Central memory CD8-positive, alpha-beta T cell (primary cell): ENCODE data around the gene MACROD2.
A peak's percentile ranks its signal among the peaks of the same experiment; 100 is the strongest.
"Not testable (repeated sequence)": the region's sequence is repeated elsewhere in the genome, so short reads cannot be mapped to it uniquely, and the experiment has no call there.

Experiments used
- ATAC-seq: fragments of 150-1000 bp; cut with Tn5 transposase; replicated peaks from 2 replicates; pipeline ENCODE4 v1.10.0; 2022; ENCODE audit warnings: mild to moderate bottlenecking, moderate FRiP score, moderate number of reproducible peaks; ENCODE audit not compliant: poor library complexity, severe bottlenecking; ENCODE audit errors: extremely low read depth
- DNase-seq, 2 donors: peaks; one replicate each; pipeline ENCODE4 v3.0.0; 2021; ENCODE audit warnings: low spot score in 2 of 2
- H3K27ac Mint-ChIP-seq: one replicate; pipeline ENCODE4 v1.8.0; 2022; ENCODE audit warnings: low read depth, mild to moderate bottlenecking, moderate library complexity, mixed read lengths
- H3K27me3 Mint-ChIP-seq: one replicate; pipeline ENCODE4 v1.8.0; 2022; ENCODE audit warnings: mixed read lengths
- H3K36me3 Mint-ChIP-seq: one replicate; pipeline ENCODE4 v1.8.0; 2022; ENCODE audit warnings: mild to moderate bottlenecking, moderate library complexity, mixed read lengths; ENCODE audit not compliant: insufficient read depth
- H3K4me1 Mint-ChIP-seq: one replicate; pipeline ENCODE4 v1.8.0; 2022; ENCODE audit warnings: mixed read lengths
- H3K4me3 Mint-ChIP-seq: one replicate; pipeline ENCODE4 v1.8.0; 2022; ENCODE audit warnings: mild to moderate bottlenecking, moderate library complexity, mixed read lengths
- H3K9me3 Mint-ChIP-seq: one replicate; pipeline ENCODE4 v1.8.0; 2022; ENCODE audit warnings: mixed read lengths

Gene MACROD2

DNA sequence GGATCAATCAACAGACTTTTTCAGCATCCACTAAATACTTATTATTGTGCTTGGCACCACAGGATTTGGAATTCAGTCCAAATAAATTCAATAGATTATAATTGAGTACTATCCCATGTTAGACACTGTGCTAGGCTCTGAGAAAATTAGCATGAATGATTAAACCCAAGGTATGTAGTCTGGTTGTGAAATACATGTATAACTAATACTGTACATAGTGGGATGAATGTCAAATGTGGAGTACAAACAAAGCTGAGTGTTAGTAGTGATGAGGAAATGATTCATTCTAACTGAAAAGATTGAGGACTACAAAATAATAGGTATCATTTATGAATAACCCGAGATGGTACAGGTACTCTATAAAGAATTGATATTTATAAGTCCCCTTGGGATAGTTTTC, 454.0 kb downstream of the MACROD2 start:
- H3K27ac Mint-ChIP-seq = no peak overlapping the region
- ATAC-seq = no peak
- no peaks in the 10 kb centered on the region for H3K36me3 Mint-ChIP-seq
- peaks cover 41% of the 10 kb centered on the region for H3K9me3 Mint-ChIP-seq
- no peak for DNase-seq
- H3K27me3 Mint-ChIP-seq = no peaks in the 10 kb centered on the region
- no peak overlapping the region for H3K4me3 Mint-ChIP-seq
- H3K4me1 Mint-ChIP-seq = no peaks in the 10 kb centered on the region

DNA sequence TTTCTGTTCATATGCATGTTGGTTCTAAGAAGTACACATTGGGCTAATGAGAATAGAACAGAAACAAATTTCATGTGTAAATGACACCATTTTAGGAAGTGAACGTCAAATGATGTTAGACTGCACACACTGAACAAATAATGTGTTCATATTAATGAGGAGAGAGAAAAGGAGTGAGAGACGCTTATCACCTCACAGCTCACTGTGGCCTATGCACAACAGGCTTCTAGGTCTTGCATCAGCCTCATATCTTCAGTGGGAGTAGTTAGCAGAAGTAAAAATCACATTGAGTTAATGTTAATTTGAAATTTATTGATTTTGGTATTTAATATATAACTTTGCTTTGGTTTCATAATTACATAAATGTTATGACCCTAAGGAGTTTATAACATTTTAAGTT, 454.9 kb downstream of the MACROD2 start:
- Mint-ChIP-seq H3K4me3 (no peak overlapping the region), H3K27ac (no peak overlapping the region), H3K9me3 (peaks cover 32% of the 10 kb centered on the region), H3K4me1 (no peaks in the 10 kb centered on the region), H3K36me3 (no peaks in the 10 kb centered on the region), H3K27me3 (no peaks in the 10 kb centered on the region)
- ATAC-seq = no peak
- DNase-seq = no peak

- no peak for DNase-seq
These were observed 456.1 kb downstream of the MACROD2 start for GRCh38 chr20:14451458-14451857.

DNA sequence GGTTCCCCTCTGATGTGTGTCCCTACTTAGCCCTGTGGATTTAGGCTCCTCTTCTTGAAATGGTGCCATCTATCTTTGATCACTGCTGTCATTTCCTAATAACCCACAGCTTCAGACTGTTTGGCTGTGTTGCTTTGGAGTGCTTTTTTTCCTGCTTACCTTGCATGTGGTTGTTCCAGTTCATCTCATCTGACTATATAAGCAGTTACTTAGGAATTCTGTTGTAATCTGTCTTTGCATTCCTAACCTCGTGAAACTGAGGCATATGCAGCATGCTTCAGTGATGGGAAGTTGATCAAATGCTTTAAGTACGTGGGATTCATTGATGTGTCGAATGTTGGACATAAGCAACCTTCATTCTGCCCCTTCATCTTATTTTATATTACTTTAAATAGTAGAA, 457.9 kb downstream of the MACROD2 start:
- no peak overlapping the region for H3K4me3 Mint-ChIP-seq
- H3K36me3 Mint-ChIP-seq = no peaks in the 10 kb centered on the region
- H3K9me3 Mint-ChIP-seq = peaks cover 33% of the 10 kb centered on the region
- DNase-seq (no peak), ATAC-seq (no peak)
- no peaks in the 10 kb centered on the region for H3K4me1 Mint-ChIP-seq
- no peak overlapping the region for H3K27ac Mint-ChIP-seq
- H3K27me3 Mint-ChIP-seq = no peaks in the 10 kb centered on the region

More at GRCh38 chr20:14451458-14451857, 456.1 kb downstream of the MACROD2 start:
- Mint-ChIP-seq H3K4me1 (no peaks in the 10 kb centered on the region), H3K36me3 (no peaks in the 10 kb centered on the region), H3K27ac (no peak overlapping the region), H3K27me3 (no peaks in the 10 kb centered on the region), H3K9me3 (peaks cover 27% of the 10 kb centered on the region), H3K4me3 (no peak overlapping the region)
- peak; percentile 14 for ATAC-seq

GRCh38 chr20:14454296-14454695, 459.0 kb downstream of the MACROD2 start:
- Mint-ChIP-seq H3K4me3 (no peak overlapping the region), H3K4me1 (no peaks in the 10 kb centered on the region), H3K27me3 (no peaks in the 10 kb centered on the region), H3K36me3 (no peaks in the 10 kb centered on the region), H3K9me3 (peaks cover 33% of the 10 kb centered on the region), H3K27ac (no peak overlapping the region)
- ATAC-seq (no peak), DNase-seq (no peak)

DNA sequence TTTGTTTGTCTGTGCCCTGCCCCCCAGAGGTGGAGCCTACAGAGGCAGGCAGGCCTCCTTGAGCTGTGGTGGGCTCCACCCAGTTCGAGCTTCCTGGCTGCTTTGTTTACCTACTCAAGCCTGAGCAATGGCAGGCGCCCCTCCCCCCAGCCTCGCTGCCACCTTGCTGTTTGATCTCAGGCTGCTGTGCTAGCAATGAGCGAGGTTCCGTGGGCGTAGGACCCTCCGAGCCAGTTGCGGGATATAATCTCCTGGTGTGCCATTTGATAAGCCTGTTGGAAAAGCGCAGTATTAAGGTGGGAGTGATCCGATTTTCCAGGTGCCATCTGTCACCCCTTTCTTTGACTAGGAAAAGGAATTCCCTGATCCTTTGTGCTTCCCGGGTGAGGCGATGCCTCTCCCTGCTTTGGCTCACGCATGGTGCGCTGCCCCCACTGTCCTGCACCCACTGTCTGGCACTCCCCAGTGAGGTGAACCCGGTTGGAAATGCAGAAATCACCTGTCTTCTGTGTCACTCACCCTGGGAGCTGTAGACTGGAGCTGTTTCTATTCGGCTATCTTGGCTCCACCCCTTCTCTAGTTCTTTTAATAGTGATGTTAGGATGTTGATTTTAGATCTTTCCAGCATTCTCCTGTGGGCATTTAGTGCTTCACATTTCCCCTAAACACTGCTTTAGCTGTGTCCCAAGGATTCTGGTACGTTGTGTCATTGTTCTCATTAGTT, 471.9 kb downstream of the MACROD2 start:
- not testable (repeated sequence) for DNase-seq, H3K36me3 Mint-ChIP-seq, H3K27me3 Mint-ChIP-seq, H3K4me3 Mint-ChIP-seq, H3K27ac Mint-ChIP-seq, H3K4me1 Mint-ChIP-seq, ATAC-seq
- H3K9me3 Mint-ChIP-seq = peaks cover 32% of the 10 kb centered on the region

- Mint-ChIP-seq H3K27ac (no peak overlapping the region), H3K4me1 (no peaks in the 10 kb centered on the region), H3K9me3 (peaks cover 39% of the 10 kb centered on the region), H3K27me3 (no peaks in the 10 kb centered on the region), H3K4me3 (no peak overlapping the region), H3K36me3 (no peaks in the 10 kb centered on the region)
- ATAC-seq = no peak
- DNase-seq = no peak
These were observed 475.0 kb downstream of the MACROD2 start for GRCh38 chr20:14470231-14470899.

DNA sequence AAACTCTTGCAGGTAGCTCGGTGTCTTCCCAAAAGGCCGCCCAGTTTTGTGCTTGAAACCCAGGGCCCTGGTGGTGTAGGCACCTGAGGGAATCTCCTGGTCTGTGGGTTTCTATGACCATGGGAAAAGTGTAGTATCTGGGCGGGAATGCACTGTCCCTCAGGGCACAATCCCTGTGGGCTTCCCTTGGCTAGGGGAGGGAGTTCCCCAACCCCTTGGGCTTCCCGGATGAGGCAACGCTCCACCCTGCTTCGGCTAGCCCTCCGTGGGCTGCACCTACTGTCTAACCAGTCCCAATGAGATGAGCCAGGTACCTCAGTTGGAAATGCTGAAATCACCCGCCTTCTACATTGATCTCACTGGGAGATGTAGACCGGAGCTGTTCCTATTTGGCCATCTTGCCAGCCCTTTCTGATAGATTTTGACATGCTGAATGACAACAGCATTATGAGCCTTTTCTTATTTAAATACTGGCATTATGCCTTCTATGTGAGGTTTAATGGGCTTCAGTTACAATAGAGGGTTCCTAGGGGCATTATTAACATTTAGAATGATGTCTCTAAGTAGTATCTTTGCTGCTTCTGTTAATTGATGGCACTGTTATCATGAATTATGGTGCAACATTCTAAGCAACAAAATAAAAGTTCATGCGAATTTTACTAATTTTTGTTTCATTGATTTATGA, 475.8 kb downstream of the MACROD2 start:
- ATAC-seq (no peak), DNase-seq (no peak)
- no peak overlapping the region for H3K27ac Mint-ChIP-seq
- no peaks in the 10 kb centered on the region for H3K4me1 Mint-ChIP-seq
- H3K4me3 Mint-ChIP-seq = no peak overlapping the region
- no peaks in the 10 kb centered on the region for H3K27me3 Mint-ChIP-seq
- H3K9me3 Mint-ChIP-seq = peaks cover 36% of the 10 kb centered on the region
- H3K36me3 Mint-ChIP-seq = no peaks in the 10 kb centered on the region

GRCh38 chr20:14477125-14477524, 481.8 kb downstream of the MACROD2 start:
- Mint-ChIP-seq H3K4me3 (no peak overlapping the region), H3K4me1 (no peaks in the 10 kb centered on the region), H3K27me3 (no peaks in the 10 kb centered on the region), H3K36me3 (no peaks in the 10 kb centered on the region), H3K9me3 (peaks cover 17% of the 10 kb centered on the region), H3K27ac (no peak overlapping the region)
- DNase-seq = no peak
- ATAC-seq = no peak

DNA sequence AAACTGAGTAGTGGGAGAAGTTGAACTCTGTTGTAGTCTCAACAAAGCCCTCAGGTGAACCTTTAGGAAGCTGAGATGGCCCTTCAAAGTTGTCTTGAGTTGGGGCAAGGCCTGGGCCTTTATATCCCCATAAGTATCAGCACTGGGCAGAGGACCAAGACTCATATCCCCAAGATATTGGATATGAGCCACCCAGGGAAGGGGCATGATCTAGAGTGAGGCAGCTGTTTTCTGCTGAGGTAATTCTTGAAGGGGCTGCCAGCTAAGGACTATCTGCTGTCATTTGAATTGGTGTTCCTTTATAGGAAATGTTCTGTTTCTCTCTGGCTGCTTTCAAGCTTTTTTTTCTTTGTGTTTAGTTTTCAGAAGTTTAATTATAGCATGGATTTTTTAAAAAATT, 482.8 kb downstream of the MACROD2 start:
- H3K27ac Mint-ChIP-seq = no peak overlapping the region
- H3K27me3 Mint-ChIP-seq = no peaks in the 10 kb centered on the region
- no peaks in the 10 kb centered on the region for H3K36me3 Mint-ChIP-seq
- no peak for DNase-seq
- peaks cover 14% of the 10 kb centered on the region for H3K9me3 Mint-ChIP-seq
- ATAC-seq = no peak
- H3K4me1 Mint-ChIP-seq = no peaks in the 10 kb centered on the region
- H3K4me3 Mint-ChIP-seq = no peak overlapping the region

- H3K4me1 Mint-ChIP-seq = no peaks in the 10 kb centered on the region
These were observed 486.5 kb downstream of the MACROD2 start for GRCh38 chr20:14481863-14482262.

DNA sequence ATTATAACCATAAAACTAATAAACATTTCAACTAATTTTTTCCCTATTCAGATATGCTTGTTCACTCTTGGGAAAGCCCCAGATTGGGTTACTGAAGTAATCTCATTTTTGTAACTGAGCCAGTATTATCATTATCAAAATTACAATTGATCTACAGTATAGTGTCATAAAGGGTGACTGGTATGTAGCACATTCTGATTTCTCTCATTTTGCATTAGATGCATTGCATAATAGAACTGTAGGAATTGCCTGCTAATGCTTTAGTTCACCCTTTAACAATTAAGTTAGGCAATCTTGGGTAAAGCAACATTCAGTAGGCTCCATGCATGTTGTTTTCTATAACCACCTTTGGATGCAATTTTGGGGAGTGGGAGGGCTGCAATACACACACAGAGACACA, 492.9 kb downstream of the MACROD2 start:
- Mint-ChIP-seq H3K27me3 (no peaks in the 10 kb centered on the region), H3K4me3 (no peak overlapping the region), H3K4me1 (no peaks in the 10 kb centered on the region), H3K36me3 (no peaks in the 10 kb centered on the region), H3K27ac (no peak overlapping the region), H3K9me3 (peaks cover 12% of the 10 kb centered on the region)
- ATAC-seq (no peak), DNase-seq (no peak)

More at GRCh38 chr20:14481863-14482262, 486.5 kb downstream of the MACROD2 start:
- Mint-ChIP-seq H3K9me3 (peaks cover 15% of the 10 kb centered on the region), H3K27me3 (no peaks in the 10 kb centered on the region), H3K4me3 (no peak overlapping the region), H3K36me3 (no peaks in the 10 kb centered on the region), H3K27ac (no peak overlapping the region)
- no peak for ATAC-seq
- no peak for DNase-seq
